MCF 10A (cell line): ENCODE measurements around the gene ARHGEF7. TPM values are rescaled to one million over a fixed set of nuclear protein-coding genes. Genes with fewer than 3 reads are reported as not detected.
A peak's percentile ranks its signal among the peaks of the same experiment; 100 is the strongest.

Experiments
- BruUV-seq: library from RNA; stranded (reverse); fragments of 400-500 nt; replicated peaks from 2 replicates; lab custom pipeline; 2021; lab: Mats Ljungman, UMichigan
- CTCF ChIA-PET: fragments of 300-600 bp; sonication (Branson Sonifier 250); formaldehyde crosslinking; extraction: SDS; loops from one replicate; lab custom pipeline; 2021; ENCODE audit warnings: antibody characterized with exemption, inconsistent platforms; lab: Yijun Ruan, JAX
- POLR2A ChIA-PET: fragments of 300-600, 350-650 bp; sonication (Branson Sonifier 250); formaldehyde crosslinking; extraction: SDS; loops from one replicate; lab custom pipeline; 2020; ENCODE audit warnings: antibody characterized with exemption, inconsistent platforms; lab: Yijun Ruan, JAX
- DNase-seq: peaks from one replicate; pipeline ENCODE4 v3.0.0-alpha.2; 2018; ENCODE audit not compliant: unreplicated experiment
- H3K27ac Mint-ChIP-seq: one replicate; pipeline ENCODE4 v1.8.0; 2022; ENCODE audit warnings: mild to moderate bottlenecking, low read depth, mixed read lengths; ENCODE audit not compliant: unreplicated experiment
- H3K27me3 Mint-ChIP-seq: one replicate; pipeline ENCODE4 v1.8.0; 2022; ENCODE audit warnings: mixed read lengths; ENCODE audit not compliant: insufficient read depth, unreplicated experiment
- H3K36me3 Mint-ChIP-seq: one replicate; pipeline ENCODE4 v1.8.0; 2022; ENCODE audit warnings: mild to moderate bottlenecking, moderate library complexity, mixed read lengths; ENCODE audit not compliant: insufficient read depth, unreplicated experiment
- H3K4me1 Mint-ChIP-seq: one replicate; pipeline ENCODE4 v1.8.0; 2022; ENCODE audit warnings: mixed read lengths; ENCODE audit not compliant: insufficient read depth, unreplicated experiment
- H3K4me3 Mint-ChIP-seq: one replicate; pipeline ENCODE4 v1.8.0; 2022; ENCODE audit warnings: mild to moderate bottlenecking, moderate library complexity, mixed read lengths; ENCODE audit not compliant: unreplicated experiment
- H3K9me3 Mint-ChIP-seq: one replicate; pipeline ENCODE4 v1.8.0; 2022; ENCODE audit warnings: mixed read lengths; ENCODE audit not compliant: unreplicated experiment
- CTCF ChIP-seq: fragments of 200-600 bp; IDR thresholded peaks from one replicate; pipeline ENCODE4 v1.8.0; 2022; ENCODE audit warnings: antibody characterized with exemption, mild to moderate bottlenecking; ENCODE audit not compliant: unreplicated experiment
- intact Hi-C: fragments of 100-400 bp; cut with micrococcal nuclease; formaldehyde crosslinking; loops from 2 replicates; pipeline ENCODE4 v1.14.1; 2022
- total RNA-seq: library from RNA; stranded (reverse); gene quantifications from 2 replicates; pipeline ENCODE4 v1.2.3, GENCODE V29; 2022

ARHGEF7 gene
- total RNA-seq, 1 experiment from 2014 or later = 43.5 TPM

- no peak overlapping the region for H3K4me3 Mint-ChIP-seq
- H3K36me3 Mint-ChIP-seq = peaks cover 5% of the 10 kb centered on the region
- H3K27me3 Mint-ChIP-seq = no peaks in the 10 kb centered on the region
- intact Hi-C loops = no loop called here
- POLR2A ChIA-PET = interaction anchor here (0.9 kb wide), 1 partner anchor 29 kb away, joined by 4 read pairs; no protein-coding TSS in a partner anchor
- TF ChIP-seq CTCF = no peak
- no TSS peak for BruUV-seq
- CTCF ChIA-PET = interaction anchor here (0.5 to 0.8 kb wide), 2 partner anchors 36 to 1021 kb away, joined by 3 read pairs; no protein-coding TSS in a partner anchor
- H3K9me3 Mint-ChIP-seq = no peaks in the 10 kb centered on the region
- H3K27ac Mint-ChIP-seq = peak overlapping the region; percentile 14
- peaks cover 12% of the 10 kb centered on the region for H3K4me1 Mint-ChIP-seq
- DNase-seq = no peak
These were observed 66.9 kb downstream of the ARHGEF7 start for GRCh38 chr13:111181977-111182376.

GRCh38 chr13:111183087-111183645 lies 68.1 kb downstream of the ARHGEF7 start:
- BruUV-seq = no TSS peak

GRCh38 chr13:111183959-111184358 lies 68.8 kb downstream of the ARHGEF7 start:
- no peak for TF ChIP-seq CTCF
- H3K4me1 Mint-ChIP-seq = peaks cover 18% of the 10 kb centered on the region
- H3K4me3 Mint-ChIP-seq = no peak overlapping the region
- H3K27me3 Mint-ChIP-seq = no peaks in the 10 kb centered on the region
- ChIA-PET POLR2A (no interaction called here), CTCF (interaction anchor here (0.6 kb wide), 1 partner anchor 592 kb away, joined by 3 read pairs; no protein-coding TSS in a partner anchor)
- intact Hi-C loops = no loop called here
- peak overlapping the region; percentile 49 for H3K27ac Mint-ChIP-seq
- H3K36me3 Mint-ChIP-seq = peaks cover 12% of the 10 kb centered on the region
- H3K9me3 Mint-ChIP-seq = no peaks in the 10 kb centered on the region
- BruUV-seq = no TSS peak
- DNase-seq = no peak

More at GRCh38 chr13:111183087-111183645, 68.1 kb downstream of the ARHGEF7 start:
- CTCF ChIA-PET = interaction anchor here (0.6 to 0.7 kb wide), 2 partner anchors 115 to 591 kb away, joined by 3 read pairs; no protein-coding TSS in a partner anchor
- Mint-ChIP-seq H3K9me3 (no peaks in the 10 kb centered on the region), H3K4me3 (no peak overlapping the region), H3K4me1 (peaks cover 13% of the 10 kb centered on the region), H3K27ac (no peak overlapping the region), H3K36me3 (peaks cover 8% of the 10 kb centered on the region), H3K27me3 (no peaks in the 10 kb centered on the region)
- DNase-seq = no peak
- intact Hi-C loops = no loop called here
- POLR2A ChIA-PET = no interaction called here
- TF ChIP-seq CTCF = no peak

- BruUV-seq = no TSS peak
- H3K36me3 Mint-ChIP-seq = peaks cover 12% of the 10 kb centered on the region
- ChIA-PET POLR2A (no interaction called here), CTCF (interaction anchor here (0.5 to 1.4 kb wide), 2 partner anchors 20 to 782 kb away, joined by 5 read pairs; no protein-coding TSS in a partner anchor)
- H3K27ac Mint-ChIP-seq = peak overlapping the region; percentile 49
- H3K27me3 Mint-ChIP-seq = no peaks in the 10 kb centered on the region
- intact Hi-C loops = no loop called here
- H3K4me1 Mint-ChIP-seq = peaks cover 18% of the 10 kb centered on the region
- no peak overlapping the region for H3K4me3 Mint-ChIP-seq
- DNase-seq = no peak
- H3K9me3 Mint-ChIP-seq = no peaks in the 10 kb centered on the region
- no peak for TF ChIP-seq CTCF
These were observed 69.6 kb downstream of the ARHGEF7 start for GRCh38 chr13:111184458-111185401.
